NOMO-1 treated with dmso at 0.1 percent for 144 hours (cell line): ENCODE measurements around the gene KDELR3.
"Not testable (repeated sequence)": the region's sequence is repeated elsewhere in the genome, so short reads cannot be mapped to it uniquely, and the experiment has no call there.

Experiments
- DNase-seq: peaks from one replicate; lab custom pipeline; 2025; ENCODE audit not compliant: unreplicated experiment; lab: John Stamatoyannopoulos, UW

KDELR3 gene

GRCh38 chr22:38455530-38456271 lies 12.2 kb upstream of the KDELR3 start:
- DNase-seq = no peak

- DNase-seq = no peak
Observed at GRCh38 chr22:38456272-38456835, 11.5 kb upstream of the KDELR3 start.

GRCh38 chr22:38456841-38457699 lies 10.8 kb upstream of the KDELR3 start:
- no peak for DNase-seq

- DNase-seq = no peak
Observed at GRCh38 chr22:38460426-38460840, 7.5 kb upstream of the KDELR3 start.

- no peak for DNase-seq
Observed at GRCh38 chr22:38461057-38461413, 6.9 kb upstream of the KDELR3 start.

- DNase-seq = peak; percentile 52
Observed at GRCh38 chr22:38461414-38462081, 6.3 kb upstream of the KDELR3 start.

- DNase-seq = no peak
Observed at GRCh38 chr22:38462960-38463784, 4.7 kb upstream of the KDELR3 start.

GRCh38 chr22:38464992-38465672 lies 2.8 kb upstream of the KDELR3 start:
- no peak for DNase-seq

GRCh38 chr22:38465673-38466490 lies 2.0 kb upstream of the KDELR3 start:
- no peak for DNase-seq

GRCh38 chr22:38467438-38467903 lies 425 bp upstream of the KDELR3 start:
- DNase-seq = no peak

- no peak for DNase-seq
Observed at GRCh38 chr22:38468443-38469305, 778 bp downstream of the KDELR3 start.

- no peak for DNase-seq
Observed at GRCh38 chr22:38469306-38469781, 1.4 kb downstream of the KDELR3 start.

- DNase-seq = not testable (repeated sequence)
Observed at GRCh38 chr22:38470179-38470578, 2.3 kb downstream of the KDELR3 start.

GRCh38 chr22:38471237-38471636 lies 3.3 kb downstream of the KDELR3 start:
- no peak for DNase-seq

- no peak for DNase-seq
Observed at GRCh38 chr22:38474003-38474607, 6.2 kb downstream of the KDELR3 start.

GRCh38 chr22:38477585-38477984 lies 9.7 kb downstream of the KDELR3 start:
- DNase-seq = no peak

GRCh38 chr22:38479096-38479837 lies 11.4 kb downstream of the KDELR3 start:
- no peak for DNase-seq
